Activated CD8-positive, alpha-beta memory T cell treated with anti-CD3 and anti-CD28 coated beads for 48 hours (primary cell): ENCODE measurements around the gene DMRTB1.
A peak's percentile ranks its signal among the peaks of the same experiment; 100 is the strongest.

Experiments
- DNase-seq, 3 experiments: peaks; one replicate each; pipeline ENCODE4 v3.0.0-alpha.2; 2020; ENCODE audit warnings: low read depth in 2 of 3, low spot score in 2 of 3

Gene DMRTB1

GRCh38 chr1:53484705-53485477 is 25.7 kb downstream of the DMRTB1 start:
- no peak for DNase-seq

DNA sequence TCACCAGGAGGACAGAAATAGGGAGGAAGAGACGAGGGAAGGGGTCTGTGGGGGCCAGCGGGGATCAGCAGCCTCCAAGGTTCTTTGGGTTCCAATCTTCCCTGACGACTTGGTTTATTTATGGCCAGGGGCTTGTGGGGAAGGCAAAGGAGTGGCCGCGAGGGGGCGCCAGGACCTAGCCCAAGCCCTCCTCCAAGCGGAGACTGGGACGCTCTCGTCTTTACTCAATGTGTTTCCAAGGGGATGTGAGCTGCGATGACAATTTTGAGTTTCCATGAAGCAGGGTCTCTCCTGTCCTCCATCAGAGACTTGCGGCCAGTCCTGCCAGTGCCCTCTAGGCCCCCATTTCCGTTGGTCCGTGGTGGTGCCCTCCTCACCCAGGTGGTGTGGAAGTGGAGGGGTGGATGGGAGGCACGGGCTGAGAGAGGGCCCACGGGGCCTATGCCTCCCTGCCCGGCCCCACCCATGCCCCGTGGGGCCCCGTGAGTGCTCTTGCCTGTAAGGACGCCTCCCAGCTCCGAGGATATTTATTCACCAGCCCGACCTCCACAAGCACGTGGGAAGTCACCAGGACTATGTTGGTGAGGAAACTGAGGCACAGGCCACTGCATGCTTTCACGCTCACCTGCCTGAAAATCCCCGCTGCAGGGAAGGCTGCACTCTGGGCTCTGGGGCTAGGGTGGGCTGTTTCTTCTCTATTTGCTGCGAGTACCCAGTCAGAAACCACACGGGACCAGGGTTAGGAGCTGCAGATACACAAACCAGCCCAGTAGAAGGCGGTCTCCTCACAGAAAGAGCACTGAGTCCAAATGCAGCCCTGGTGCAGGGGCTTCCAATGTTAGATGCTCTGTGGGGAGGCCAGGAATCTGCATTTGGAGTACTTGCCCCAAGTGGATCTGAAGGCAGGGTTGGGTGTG is 26.5 kb downstream of the DMRTB1 start:
- DNase-seq: peak; percentile 47 to 61 (median 51)

DNA sequence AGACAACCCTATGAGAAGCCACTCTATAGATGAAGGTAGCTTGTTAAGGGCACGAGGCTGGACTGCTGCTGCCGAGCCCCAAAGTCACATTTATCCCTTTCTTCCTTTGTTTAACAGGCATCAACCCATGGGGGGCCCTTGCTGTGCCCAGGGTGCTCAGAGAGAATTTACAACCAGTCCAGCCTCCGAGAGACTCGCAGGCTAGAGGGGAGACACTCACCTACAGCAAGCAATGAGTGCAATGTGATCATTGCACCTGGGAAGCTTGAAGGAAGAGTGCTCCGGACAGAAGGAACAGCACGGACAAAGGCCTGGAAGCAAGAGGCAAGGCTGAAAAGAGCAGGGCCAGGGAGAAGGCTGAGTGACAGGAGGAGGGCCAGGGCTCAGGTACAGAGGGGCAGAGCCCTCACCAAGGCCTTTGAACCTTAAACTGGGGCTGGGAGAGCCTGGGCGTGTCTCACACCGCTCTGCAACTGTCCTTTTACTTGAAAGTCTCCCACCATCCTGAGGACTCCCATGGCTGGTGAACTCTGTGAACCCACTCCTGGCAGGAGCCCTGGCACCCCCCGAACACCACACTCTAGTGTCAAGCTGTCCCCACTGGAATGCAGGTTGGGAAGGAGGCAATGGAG is 27.3 kb downstream of the DMRTB1 start:
- DNase-seq: no peak

GRCh38 chr1:53490351-53490750 is 31.2 kb downstream of the DMRTB1 start:
- DNase-seq: no peak

DNA sequence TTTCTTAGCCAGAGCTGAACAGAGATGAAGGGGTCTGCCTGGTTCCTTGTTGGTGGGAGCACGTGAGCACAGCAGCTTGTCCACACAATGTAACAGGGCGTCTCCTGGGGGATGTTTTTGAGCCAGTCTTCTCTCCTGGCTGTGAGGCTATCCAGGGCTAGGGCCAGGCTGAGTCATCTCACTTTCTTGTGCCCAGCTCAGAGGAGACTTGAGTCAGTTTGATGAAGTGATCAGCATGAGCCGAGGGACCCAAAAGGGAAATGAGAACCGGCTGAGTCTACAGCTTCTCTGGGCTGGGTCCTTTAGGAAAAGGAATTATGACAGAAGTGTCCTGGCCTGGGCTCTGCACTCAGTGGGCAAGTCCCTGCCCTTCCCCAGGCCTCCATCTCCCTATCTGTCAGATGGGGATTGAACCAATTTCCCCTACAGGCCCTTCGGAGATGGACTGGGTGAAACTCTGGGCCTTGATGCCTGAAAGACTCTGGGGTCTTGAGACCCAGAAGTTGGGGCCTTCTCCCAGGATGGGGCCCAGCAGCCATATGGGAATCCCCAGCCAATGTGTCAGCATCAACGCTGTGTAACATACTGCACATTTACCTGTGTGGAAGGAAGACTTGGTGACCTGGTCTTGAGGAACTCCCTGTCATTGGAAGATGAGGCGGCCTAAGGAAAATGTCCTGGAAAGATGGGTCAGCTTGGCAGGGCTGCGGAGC is 36.6 kb downstream of the DMRTB1 start:
- DNase-seq: no peak

DNA sequence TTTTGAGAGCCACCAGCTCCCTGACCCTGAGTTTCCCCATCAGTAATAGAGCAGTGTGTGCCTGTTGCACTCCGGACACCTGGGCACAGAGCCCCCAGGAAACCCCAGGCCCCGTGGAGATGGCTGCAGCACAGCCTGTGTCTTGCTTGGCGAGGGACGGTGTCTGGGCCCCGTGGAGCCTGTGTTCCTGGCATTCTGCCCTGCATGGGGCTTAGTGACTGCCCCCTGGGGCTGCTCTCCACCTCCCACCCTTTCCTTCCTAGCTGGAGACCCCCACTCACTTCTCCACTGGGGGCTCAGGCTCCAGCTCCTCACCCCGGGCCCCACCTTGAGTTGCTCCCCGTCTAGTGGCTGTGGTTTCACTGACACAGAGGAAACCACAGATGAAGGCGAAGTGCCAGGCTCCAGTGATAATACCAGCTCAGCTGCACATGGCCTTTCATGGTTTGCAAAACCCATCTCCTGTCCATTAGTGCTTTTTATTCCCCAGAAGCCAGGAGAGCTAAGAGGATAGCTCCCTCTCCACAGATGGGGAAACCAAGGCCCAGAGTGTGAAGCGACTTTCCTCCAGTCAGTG is 39.4 kb downstream of the DMRTB1 start:
- DNase-seq: no peak

DNA sequence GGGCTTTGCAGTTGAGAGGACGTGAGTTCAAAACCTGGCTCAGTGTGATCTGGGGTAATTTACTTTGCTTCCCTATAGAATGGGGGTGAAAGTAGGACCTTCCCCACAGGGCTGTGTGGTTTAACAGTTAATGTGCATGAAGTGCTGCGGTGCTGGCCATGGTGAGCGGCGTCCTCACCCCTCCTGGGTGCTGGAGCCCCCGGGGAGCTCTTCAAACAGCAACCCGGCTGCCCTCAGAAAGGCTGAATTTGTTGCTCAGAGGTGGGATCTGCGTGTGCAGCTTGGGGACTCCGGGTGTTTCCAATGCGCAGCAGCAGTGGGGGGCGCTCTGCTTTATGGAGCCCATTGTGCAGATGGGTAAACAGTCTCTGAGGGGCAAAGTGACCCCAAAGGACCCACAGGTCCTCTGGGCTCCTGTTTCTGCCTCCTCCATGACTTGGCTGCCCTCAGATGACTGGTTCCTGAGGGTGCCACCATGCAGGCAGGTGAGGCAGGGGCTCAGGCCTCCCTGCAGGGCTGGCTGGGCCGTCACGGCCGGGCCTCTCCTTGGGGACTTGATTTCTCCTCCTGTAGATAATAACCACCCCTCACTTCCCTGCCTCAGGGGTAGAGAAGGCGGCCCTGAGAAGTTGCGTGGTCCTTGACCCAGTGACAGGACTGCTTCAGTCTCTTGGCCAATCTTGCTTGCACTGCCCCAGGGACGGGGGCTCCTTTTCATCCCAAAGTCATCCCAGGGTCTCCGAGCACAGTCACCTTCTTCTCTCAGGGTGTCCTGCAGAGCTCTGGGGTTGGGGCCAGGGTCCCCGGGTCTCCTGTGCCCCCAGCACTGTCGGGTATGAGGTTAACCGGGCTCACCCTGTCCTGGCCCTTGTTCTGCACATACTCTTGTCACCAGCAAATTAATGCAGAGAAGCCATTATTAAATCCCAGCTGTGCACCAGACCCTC is 40.3 kb downstream of the DMRTB1 start:
- DNase-seq: no peak

DNA sequence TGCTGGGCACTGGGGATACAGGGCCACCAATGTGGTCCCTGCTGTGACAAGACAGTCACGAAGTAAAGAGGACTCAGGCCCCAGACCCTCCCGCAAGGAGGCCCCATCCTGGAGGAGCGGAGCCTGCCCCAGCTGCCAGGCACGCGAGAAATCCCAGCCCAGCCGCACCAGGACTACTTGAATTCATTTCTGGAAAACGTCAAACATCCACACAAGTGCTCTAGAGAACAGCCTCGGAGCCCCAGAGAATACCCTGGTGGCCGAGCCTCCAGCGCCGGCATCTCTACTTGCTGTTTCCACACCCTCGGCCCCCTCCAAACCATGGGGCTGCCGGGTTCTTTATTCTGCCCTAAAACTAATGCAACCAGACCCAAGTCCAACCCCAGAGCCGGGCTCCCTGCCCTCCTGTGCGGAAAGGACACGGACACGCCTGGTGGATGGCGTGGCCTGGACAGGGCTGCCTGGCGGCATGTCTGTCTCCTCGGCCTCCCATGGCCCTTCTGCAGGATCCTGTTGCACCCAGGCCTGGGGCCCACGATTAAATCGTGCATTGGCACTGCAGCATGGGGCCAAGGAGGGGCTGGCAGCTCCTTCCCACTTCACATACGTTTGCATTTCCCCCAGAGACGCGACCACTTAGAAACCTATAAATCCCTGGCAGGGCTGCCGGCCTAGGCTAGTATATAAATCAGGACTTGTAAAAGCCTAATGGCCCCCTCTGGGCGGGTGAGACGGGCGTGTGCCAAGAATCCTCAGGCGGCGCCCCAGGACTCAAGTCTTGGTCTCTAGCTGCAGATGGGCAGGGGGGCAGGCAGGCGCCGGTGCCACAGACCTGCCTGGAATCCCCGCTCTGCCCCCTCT is 41.2 kb downstream of the DMRTB1 start:
- no peak for DNase-seq

- DNase-seq: no peak
Measured at GRCh38 chr1:53501065-53502005, 42.1 kb downstream of the DMRTB1 start.

DNA sequence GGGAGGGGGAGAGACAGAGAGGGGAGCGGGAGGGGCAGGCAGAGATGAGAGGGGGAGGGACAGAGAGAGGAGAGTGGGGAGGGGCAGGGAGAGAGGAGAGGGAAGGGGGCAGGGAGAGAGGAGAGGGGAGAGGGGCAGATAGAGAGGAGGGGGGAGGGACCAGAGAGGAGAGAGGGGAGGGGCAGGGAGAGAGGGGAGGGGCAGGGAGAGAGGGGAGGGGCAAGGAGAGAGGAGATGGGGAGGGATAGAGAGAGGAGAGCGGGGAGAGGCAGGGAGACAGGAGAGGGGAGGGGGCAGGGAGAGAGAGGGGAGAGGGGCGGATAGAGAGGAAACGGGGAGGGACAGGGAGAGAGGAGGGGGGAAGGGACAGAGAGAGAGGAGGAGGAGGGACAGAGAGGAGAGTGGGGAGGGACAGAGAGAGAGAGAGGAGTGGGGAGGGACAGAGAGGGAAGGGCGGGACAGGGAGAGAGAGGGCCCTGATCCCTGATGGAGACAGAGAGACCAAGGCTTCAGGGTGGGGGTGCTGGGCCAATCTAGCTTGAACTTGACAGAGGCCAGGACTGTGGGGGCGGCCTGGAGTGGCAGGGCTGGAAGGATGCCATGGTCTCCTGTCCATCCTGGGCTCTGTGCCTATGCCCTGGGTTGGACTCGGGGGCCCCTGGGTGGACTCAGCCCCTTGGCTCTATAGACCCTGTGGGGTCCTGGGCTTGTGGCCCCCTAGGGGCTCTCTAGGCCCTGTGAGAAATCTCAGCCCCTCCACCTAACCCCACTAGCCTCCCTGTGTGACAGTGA is 43.6 kb downstream of the DMRTB1 start:
- DNase-seq: no peak

DNA sequence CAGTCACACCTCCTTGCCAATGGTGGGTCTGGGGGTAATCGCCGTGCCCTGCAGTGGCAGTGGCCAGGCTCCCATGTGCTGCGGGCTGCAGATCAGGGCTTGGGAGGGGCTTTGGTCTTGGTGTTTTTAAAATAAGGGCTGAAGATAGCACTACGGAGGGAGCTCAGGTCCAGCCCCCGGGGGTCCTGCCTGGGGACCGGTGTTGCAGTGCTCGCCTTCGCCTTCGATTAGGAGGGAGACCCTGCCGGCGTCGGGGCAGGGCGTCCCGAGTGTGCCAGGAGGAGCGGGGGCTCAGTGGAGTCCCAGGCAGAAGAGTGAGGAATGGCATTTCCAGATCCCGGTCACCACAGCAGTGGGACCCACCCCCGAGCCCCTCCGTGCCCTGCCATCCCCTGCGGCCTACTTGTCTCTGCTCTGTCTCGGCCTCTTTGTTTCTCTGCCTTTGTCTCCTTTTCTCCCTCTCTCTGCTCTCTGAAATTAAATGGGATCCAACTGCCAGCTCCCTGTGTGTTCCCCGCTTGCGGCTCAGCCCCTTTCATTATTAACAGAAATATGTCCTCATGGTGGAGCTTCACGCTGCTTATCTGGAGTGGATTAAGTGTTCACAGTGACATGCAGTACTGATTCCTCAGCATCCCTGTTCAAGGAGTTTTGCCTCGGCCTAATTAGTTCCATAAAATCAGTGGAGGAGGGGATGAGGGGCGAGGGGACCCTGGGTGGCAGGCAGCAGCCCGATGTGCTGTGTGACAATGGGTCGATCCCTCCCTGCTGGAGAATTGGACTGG is 44.4 kb downstream of the DMRTB1 start:
- no peak for DNase-seq

- DNase-seq: no peak
Measured at GRCh38 chr1:53504901-53505300, 45.7 kb downstream of the DMRTB1 start.

DNA sequence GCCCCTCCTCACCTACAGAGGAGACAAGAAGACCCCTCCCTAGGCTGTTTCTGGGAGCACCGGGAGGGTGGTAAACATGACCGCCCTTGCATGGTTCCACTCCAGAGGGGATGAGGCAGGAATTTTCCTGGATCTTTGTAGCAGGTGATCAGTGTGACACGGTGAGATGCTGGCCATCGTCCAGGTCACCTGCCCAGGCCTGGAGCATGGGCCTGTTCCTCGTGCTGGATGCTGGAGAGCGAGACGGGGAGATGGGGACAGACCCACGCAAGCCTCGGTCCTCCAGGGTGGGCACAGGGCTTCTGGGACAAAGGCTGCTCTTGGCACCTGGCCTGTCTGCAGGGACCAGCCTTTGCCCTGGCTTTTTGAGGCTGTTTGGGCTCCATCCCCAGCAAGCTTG is 46.2 kb downstream of the DMRTB1 start:
- DNase-seq: no peak

DNA sequence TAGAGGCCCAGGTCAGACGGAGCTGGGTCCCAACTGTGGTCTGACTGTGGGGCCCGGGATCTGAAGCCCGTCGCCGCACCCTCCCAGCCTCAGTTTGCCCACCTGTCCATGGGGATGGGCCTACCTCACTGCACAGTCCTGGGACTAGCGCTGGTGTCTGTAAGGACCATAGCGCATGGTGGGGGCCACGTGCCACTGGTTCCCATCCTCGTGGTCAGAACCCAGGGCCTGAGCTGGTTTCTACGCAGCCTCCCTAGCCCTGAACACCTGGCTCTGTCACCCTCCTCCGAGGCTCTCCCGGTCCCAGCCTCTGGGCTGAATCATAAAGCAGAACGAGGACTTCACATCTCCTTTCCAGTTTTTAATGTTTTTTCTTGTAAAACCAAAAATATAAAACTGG is 46.7 kb downstream of the DMRTB1 start:
- no peak for DNase-seq

- DNase-seq: no peak
Measured at GRCh38 chr1:53506355-53507050, 47.3 kb downstream of the DMRTB1 start.
